NCI-H2107 treated with DMSO at 0.1 percent for 48 hours (cell line): ENCODE measurements around the gene NDUFS6.
A peak's percentile ranks its signal among the peaks of the same experiment; 100 is the strongest.

ENCODE experiments used
- DNase-seq: peaks from one replicate; lab custom pipeline; 2025; ENCODE audit not compliant: unreplicated experiment; lab: John Stamatoyannopoulos, UW

NDUFS6 gene

GRCh38 chr5:1765141-1765879, 35.9 kb upstream of the NDUFS6 start:
- DNase-seq = no peak

- no peak for DNase-seq
Measured at GRCh38 chr5:1765880-1766235, 35.3 kb upstream of the NDUFS6 start.

- no peak for DNase-seq
Measured at GRCh38 chr5:1767524-1768282, 33.5 kb upstream of the NDUFS6 start.

GRCh38 chr5:1768283-1769000, 32.8 kb upstream of the NDUFS6 start:
- DNase-seq = no peak

GRCh38 chr5:1769017-1769640, 32.1 kb upstream of the NDUFS6 start:
- no peak for DNase-seq

GRCh38 chr5:1769752-1770442, 31.3 kb upstream of the NDUFS6 start:
- DNase-seq = no peak

- DNase-seq = no peak
Measured at GRCh38 chr5:1770443-1770802, 30.8 kb upstream of the NDUFS6 start.

- peak; percentile 7 for DNase-seq
Measured at GRCh38 chr5:1771149-1772065, 29.8 kb upstream of the NDUFS6 start.

GRCh38 chr5:1772634-1773033, 28.6 kb upstream of the NDUFS6 start:
- DNase-seq = no peak

- DNase-seq = no peak
Measured at GRCh38 chr5:1776831-1777230, 24.4 kb upstream of the NDUFS6 start.

- no peak for DNase-seq
Measured at GRCh38 chr5:1777281-1778137, 23.7 kb upstream of the NDUFS6 start.

- no peak for DNase-seq
Measured at GRCh38 chr5:1778138-1779020, 22.8 kb upstream of the NDUFS6 start.

- no peak for DNase-seq
Measured at GRCh38 chr5:1779021-1779680, 22.1 kb upstream of the NDUFS6 start.

GRCh38 chr5:1779782-1780613, 21.2 kb upstream of the NDUFS6 start:
- no peak for DNase-seq

- DNase-seq = no peak
Measured at GRCh38 chr5:1780614-1780930, 20.6 kb upstream of the NDUFS6 start.

- no peak for DNase-seq
Measured at GRCh38 chr5:1781107-1781506, 20.1 kb upstream of the NDUFS6 start.
